Measurements from ENCODE around the gene NME7.
"Not testable (repeated sequence)": the region's sequence is repeated elsewhere in the genome, so short reads cannot be mapped to it uniquely, and the experiment has no call there.

Gene NME7, protein sequence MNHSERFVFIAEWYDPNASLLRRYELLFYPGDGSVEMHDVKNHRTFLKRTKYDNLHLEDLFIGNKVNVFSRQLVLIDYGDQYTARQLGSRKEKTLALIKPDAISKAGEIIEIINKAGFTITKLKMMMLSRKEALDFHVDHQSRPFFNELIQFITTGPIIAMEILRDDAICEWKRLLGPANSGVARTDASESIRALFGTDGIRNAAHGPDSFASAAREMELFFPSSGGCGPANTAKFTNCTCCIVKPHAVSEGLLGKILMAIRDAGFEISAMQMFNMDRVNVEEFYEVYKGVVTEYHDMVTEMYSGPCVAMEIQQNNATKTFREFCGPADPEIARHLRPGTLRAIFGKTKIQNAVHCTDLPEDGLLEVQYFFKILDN

DNA sequence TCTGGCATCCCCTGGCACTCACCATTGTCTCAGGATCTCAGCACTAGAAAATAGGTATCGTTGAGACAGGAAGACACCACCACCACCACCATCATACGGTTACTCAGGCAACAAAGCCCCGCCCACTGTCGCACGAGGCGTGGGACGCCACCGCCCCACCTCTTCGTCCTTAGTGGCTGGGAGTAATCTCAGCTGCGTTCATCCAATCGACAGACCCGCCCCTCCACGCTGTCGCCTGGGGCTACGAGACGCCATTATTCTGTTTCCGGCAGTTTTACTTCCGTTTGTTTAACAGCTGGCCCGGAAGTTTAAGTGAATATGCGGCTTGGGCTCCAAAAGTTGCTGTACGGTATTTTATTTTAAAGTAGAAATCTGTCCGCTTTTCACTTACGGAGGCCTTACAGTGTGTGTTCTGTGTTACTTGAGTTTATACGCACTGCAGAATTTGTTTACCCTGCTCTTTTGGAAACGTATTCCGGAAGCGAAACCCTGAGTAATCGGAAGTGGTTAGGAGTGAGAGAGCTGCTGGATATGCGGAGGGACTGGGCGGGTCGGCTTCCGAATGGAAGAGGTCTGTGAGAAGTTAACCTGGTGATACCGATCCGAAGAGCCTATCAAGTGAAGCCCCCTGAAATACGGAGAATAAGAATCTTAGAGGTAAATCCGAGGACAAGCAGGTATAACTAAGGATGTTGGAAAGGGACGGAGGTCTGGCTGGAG, at the start of gene NME7, which contains the start of gene BLZF1:
Gene NME7, minus strand, starts transcription at position 112 of the 720 bp plus-strand sequence. Its CDS starts 87 bp downstream, at position 25.
Gene BLZF1, plus strand, starts transcription at position 510 of the 720 bp plus-strand sequence. CDS start 1,328 bp downstream, outside the sequence.
- DNase-seq = peak; percentile 99

DNA sequence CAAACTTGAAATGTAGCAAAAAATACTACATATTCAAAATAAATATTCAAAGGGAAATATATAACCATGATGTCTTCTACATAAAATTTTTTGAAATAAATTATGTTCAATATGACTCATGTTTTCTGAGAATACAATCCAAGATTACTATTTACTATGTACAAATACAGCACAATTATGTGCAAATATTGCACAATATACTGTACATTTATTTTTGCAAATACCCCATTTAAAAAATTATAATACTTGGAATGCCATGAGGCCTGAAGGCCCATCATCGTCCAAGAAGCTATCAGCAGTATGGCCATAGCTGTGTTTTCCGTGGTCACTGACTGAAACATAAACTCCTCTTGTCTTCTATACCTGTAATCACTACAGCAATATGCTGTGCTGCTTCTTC, 47.4 kb upstream of the NME7 start:
- DNase-seq = no peak

DNA sequence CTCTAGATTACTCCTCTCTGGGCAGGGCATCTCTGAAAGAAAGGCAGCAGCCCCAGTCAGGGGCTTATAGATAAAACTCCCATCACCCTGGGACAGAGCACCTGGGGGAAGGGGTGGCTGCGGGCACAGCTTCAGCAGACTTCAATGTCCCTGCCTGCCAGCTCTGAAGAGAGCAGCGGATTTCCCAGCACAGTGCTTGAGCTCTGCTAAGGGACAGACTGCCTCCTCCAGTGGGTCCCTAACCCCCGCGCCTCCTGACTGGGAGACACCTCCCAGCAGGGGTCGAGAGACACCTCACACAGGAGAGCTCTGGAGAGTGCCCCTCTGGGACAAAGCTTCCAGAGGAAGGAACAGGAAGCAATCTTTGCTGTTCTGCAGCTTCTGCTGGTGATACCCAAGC, 40.7 kb upstream of the NME7 start:
- not testable (repeated sequence) for DNase-seq

DNA sequence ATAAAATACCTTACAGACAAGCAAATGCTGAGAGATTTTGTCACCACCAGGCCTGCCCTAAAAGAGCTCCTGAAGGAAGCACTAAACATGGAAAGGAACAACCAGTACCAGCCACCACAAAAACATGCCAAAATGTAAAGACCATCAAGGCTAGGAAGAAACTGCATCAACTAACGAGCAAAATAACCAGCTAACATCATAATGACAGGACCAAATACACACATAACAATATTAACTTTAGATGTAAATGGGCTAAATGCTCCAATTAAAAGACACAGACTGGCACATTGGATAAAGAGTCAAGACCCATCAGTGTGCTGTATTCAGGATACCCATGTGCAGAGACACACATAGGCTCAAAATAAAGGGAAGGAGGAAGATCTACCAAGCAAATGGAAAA, 35.0 kb upstream of the NME7 start:
- DNase-seq = not testable (repeated sequence)

DNA sequence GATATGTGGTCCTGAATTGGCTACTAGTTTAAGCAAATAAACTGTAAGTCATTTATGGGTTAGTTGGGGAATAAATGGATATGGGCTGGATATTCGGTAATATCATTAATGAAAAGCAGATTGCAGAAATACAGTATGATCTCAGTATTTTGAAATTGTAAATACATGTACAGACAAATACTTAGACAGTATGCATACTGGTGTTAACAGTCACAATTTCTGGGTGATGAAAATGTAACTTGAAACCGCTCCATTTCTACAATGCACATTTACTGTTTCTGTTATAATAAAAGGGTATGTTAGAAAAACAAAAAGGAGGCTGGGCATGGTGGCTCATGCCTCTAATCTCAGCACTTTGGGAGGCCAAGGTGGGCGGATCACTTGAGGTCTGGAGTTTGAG, 28.4 kb upstream of the NME7 start:
- DNase-seq = no peak

DNA sequence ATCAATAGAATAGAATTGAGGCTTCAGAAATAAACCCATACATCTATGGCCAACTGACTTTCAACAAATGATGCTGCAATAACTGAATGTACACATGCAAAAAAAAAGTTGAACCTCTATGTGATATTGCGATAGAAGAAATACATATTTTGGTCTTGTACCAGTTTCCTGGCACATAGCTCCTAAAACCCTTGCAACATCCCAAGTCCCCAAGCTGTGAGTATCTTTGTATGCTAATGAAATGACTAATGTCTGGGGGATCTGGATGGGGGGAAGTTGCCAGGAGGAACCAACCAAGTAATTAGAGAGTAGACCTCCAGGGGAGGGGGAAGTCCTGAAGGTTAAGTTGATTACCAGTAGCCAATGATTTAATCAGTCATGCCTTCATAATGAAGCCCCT, 24.8 kb upstream of the NME7 start:
- no peak for DNase-seq

DNA sequence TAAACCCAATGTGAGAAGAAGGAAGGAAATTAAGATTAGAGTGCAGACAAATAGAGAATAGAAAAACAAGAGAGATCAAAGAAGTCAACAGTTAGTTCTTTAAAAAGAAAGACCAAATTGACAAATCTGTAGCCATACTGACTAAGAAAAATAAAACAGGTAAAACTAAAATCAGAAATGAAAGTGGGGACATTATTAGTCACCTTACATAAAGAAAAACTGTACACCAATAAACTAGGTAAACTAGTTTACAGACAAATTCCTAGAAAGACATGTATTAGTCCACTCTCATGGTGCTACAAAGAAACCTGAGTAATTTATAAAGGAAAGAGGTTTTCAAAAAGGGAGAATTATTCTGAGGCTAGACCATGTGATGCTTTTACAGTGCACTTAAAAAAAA, 22.7 kb upstream of the NME7 start:
- no peak for DNase-seq

DNA sequence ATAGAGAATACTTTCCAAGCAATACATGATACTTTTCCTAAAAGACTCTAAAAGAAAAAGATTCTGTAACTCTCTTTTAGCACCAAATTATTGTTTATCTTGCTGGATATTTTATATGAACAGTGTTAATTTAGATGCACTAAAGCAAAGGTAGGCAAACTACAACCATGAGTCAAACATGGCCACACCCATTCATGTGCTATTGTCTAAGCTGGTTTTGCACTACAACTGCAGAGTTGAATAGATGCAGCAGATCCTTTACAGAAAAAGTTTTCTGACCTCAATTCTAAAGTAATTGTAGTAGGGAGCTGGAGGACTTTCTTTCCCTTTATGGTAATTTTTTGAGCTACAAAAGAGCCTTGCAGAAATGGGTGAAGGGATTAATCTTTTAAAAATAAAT, 19.8 kb upstream of the NME7 start:
- DNase-seq = no peak

DNA sequence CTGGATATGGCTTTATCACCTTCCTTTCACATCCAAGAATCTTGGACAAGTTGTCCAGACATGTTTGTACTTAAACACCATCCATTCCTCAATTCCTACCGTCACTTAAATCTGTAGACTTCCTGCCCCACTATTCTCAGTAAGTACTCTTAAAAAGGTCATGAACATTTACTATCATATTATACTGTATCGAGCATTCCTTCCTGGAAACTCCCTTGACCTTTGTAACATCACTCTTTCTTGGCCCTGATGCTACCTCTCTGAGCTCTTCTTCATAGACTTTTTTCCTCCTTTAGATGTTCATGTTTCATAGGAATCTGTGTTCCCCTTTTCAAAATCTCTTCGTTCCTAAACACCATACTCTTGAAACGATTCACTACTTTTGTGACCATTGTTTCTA, 15.9 kb upstream of the NME7 start:
- DNase-seq = no peak

DNA sequence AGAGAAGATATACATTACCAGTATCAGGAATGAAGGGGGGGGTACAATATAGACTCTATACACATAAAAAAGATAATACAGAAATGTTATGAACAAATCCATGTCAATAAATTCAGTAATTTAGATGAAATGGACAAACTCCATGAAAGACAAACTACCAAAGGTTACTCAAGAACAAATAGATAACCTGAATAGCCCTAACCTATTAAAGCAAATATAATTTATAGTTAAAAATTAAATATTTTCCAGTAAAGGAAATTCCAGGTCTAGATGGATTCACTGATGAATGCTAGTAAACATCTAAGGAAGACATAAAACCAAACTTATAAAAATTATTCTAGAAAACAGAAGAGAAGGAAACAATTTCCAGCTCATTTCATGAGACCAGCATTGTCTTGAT, 13.6 kb upstream of the NME7 start:
- no peak for DNase-seq

DNA sequence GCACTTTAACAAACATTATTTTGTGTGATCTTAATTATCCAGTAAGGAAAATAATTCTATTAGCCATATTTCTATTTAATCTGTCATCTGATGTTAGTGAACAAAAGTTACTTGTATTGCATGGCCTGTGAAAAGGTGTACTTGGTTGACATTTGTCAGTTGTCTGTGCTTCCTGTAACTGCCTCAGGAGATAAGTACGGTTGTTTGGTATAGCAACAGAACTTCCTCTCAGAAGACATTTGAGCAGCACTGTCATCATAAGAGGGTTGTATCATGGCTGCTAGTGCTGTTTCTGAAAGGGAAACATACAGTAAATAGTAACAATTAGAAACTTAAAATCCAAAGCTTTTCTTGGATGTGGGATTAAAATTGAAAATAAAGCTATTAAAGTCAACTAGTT, 3.8 kb upstream of the NME7 start:
- DNase-seq = no peak

DNA sequence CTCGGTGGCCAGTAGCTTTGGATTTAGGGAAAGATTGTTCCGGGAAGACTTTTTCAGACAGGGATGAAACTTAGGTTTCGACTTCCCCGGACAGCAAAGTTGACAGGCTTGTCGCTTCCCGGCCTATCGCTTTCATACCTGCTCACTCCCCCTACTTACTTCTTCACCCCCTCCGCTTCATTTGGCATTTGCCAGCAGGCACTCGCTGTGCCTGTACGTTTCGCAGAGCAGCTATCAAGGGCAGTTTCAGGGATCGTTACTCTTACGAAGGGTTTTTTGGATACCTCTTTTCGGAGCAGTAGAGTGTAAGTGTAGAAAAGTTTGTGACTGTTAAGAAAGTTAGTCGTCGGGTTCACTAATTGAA, 791 bp upstream of the NME7 start:
- peak; percentile 22 to 28 for DNase-seq

DNA sequence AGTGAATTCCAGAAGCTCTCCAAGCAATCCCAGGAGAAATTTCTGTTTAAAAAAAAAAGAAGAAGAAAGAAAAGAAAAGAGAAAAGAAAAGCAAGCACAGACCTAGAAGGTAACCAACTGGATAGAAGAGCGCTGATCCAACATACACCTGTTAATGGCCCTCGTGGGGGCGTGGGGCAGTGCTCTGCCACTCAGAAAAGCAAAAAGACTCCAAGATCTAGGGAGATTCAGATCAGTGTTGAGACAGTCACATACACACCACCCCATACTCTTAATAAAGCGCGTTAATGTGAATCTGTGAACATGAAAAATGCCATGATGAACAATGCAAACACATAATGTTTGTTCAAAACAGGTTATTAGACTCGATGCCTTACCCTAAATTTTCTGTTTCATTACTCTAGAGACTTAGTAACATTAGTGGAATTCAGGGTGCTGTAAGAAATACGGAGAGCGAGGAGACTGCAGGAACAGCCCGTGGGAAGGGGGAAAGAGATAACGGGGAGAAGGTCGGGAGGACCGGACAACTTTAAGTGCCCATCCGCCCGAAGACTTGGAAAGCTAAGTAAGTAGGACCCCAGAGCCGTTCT, 406 bp downstream of the NME7 start:
- DNase-seq = no peak

DNA sequence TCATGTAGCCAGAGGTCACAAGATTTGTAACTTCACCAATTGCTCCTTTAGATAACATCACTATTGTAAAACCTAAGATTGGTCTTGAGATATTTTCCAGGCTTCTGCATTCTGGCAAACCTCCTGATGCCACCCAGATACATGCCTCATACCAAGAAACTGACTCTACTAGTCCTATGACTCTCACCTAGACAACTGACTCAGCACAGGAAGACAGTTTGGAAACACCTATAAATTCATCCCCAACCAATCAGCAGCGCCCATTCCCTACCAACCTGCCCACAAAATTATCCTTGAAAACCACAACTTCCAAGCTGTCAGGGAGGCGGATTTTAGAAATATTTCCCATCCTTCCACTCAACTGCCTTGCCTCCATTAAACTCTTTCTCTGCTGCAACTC, 2.6 kb downstream of the NME7 start:
- no peak for DNase-seq

DNA sequence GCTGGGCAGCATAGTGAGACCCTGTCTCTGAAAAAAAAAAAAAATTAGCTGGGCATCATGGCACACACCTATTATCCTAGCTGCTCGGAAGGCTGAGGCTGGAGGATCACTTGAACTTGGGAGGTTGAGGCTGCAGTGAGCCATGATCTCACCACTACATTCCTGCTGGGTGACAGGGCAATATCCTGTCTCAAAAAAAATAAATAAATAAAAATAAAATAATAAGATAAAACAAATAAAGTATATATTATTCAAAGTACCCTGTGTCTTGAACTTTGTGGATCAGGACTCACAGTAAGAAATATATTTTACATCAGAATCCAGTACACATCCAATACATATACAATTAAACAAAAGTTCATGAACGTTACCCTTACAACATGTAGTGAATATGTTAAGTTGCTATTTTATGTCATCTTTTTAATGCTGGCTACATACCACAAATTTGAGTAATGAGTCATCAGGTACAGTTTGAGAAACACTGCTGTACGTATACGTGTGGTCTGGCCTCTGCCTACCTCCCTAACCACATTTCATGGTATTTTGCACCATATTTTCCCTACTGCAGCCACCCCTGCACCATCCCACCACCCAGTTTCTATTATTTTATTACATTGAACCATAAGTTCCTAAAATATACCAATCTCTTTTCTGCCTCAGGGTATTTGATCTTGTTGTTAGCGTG, 4.4 kb downstream of the NME7 start:
- peak; percentile 33 to 41 for DNase-seq

DNA sequence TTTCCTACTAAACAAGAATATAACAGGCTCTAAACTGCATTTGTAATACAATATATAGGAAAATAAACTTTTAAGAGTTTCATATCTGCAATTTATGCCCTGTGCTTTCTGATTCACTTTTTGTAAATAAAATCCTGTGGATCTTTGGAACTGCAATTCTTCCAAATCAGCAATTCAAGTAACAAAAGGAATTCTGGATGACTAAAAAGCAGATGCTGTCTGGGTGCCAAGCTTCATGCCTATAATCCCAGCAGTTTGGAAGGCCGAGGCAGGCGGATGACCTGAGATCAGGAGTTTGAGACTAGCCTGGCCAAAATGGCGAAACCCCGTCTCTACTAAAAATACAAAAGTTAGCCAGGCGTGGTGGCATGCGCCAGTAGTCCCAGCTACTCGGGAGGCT, 6.3 kb downstream of the NME7 start:
- no peak for DNase-seq

DNA sequence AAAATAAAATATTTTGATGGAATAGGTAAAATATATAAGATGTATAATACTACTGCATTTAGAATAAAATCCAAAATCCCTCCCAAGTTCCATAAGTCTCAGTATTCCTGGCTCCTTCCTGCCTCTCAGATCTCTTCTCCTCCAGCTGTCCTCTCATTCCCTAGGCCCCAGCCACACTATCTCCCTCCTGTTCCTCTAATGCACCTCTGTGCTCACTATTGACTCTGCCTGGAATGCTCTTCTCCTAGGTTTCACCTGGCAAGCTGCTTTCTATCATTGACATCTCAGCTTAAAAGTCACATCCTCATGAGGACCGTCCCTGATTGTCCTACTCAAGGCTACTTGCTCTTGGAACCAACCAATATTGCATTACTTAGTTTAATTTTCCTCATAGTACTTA, 7.2 kb downstream of the NME7 start:
- no peak for DNase-seq

DNA sequence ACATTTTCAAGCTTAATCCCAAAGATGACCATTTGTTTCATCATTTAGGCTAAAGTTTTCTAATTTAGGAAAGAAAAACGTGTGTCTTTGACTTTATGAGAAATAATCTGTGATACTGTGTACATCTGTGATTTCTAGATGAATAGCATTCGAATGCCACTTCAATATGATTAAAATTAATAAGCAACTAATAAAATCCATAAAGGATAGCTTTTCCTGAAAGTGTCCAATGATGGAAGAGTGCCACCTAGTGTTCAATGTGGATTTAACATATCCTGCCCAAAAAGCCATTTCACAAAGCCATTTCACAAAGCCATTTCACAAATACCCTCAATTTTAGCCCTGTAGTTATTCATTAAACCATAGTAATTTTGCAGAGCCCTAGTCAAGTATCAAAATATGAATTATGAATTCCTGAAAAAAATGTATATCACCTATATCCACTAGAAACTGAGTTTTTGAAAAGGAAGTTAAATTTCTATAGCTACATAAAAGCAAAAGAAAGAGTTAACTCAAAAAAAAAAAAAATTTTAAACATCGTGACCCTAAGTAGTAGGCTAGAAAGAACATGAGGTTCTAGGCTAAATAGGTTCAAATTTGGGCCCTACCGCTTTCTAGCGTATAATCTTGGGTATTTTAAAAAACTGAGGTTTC, 19.1 kb downstream of the NME7 start:
- DNase-seq = no peak

DNA sequence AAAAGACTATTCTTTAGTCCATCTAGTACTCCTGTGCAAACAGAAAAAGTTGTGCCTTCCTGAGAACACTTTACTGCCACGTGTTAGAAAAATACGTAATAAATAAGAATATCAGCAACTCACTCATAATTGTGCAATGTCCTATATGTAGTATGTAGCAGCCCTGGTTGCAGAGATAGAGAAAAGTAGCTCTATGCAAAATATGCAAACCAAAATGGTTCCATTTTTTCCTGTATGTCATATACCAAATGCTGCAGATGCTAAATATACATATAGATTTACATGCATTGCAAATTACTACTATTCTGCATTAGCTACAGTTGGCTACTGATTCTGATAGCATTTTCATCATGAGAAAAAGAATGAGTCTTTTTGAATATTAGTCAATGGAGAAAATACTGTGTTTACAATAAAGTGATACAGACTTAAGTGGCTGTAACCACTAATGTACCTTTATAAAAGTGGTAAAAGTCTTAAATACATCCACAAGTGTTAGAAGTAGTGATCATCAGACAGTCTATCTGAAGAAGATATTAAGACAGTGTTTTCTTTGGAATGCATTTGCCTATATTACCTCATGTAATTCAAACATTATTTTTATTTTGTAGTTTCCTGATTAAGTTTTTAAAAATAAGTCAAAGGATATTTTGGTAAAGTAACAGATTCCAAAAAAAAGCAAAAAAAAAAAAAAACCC, 19.8 kb downstream of the NME7 start:
- no peak for DNase-seq

DNA sequence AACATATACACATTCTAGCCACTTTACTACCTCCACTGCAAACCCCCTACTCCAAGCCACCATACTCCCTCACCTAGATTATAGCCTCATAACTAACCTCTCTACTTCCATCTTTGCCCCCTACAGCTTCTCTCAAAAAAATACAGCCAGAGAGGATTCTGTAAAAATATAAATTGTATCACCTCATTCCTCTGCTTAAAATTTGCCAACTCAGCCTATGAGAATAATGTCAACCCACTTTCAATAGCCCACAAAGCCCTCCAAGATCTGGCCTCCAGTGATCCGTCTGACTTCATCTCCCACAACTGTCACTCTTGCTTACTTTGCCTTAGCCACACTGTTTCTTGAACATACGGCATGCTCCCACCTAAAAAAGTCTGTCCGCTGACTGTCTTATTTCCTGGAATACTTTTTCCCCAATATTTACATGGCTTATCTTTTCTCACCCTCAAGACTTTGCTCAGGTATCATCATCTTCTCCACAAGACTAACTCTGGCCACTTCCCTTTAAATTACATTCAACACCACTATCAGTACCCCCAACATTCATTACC, 21.5 kb downstream of the NME7 start:
- no peak for DNase-seq

DNA sequence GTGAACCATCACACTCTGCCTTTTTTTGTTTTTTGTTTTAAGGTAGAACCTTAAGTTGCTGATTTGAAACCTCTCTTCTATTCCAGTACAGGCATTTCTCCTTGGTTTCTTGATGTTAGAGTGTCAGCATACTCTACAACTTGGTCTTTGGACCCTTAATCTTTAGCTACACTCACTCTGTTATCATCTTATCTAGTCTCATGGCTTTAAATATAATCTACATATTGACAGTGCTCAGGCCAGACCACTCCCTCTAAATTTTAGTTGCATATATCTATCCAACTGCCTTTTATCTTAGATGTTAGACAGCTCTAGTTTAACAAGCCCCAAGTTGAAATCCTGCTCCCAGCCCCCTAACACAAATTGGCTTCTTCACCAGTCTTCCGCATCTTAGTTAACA, 22.1 kb downstream of the NME7 start:
- DNase-seq = no peak

DNA sequence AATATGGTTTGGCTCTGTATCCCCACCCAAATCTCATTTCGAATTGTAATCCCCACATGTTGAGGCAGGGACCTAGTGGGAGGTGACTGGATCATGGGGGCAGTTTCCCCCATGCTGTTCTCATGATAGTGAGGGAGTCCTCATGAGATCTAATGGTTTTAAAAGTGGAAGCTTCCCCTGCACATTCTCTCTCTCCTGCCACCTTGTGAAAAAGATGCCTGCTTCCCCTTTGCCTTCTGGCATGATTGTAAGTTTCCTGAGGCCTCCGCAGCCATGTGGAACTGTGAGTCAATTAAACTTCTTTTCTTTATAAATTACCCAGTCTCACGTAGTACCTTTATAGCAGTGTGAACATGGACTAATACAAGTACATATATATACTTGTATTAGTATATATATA, 25.5 kb downstream of the NME7 start:
- DNase-seq = not testable (repeated sequence)

All from activated CD4-positive, alpha-beta T cell treated with anti-CD3 and anti-CD28 coated beads, Interleukin-2, amount 50 U/mL, for 48 hours (primary cell).